HG02938 (cell line): ENCODE measurements around the gene CAMK2B.

Source experiments
- ATAC-seq: cut with Tn5 transposase; IDR thresholded peaks from one replicate; pipeline ENCODE4 v1.9.1; 2021; ENCODE audit warnings: mild to moderate bottlenecking, moderate library complexity; ENCODE audit not compliant: unreplicated experiment

The CAMK2B gene

GRCh38 chr7:44235066-44235465 lies 90.3 kb downstream of the CAMK2B start:
- no peak for ATAC-seq

GRCh38 chr7:44232901-44233715 lies 92.3 kb downstream of the CAMK2B start:
- ATAC-seq: no peak

GRCh38 chr7:44232396-44232795 lies 93.0 kb downstream of the CAMK2B start:
- no peak for ATAC-seq

- ATAC-seq: no peak
Measured at GRCh38 chr7:44231088-44231487, 94.3 kb downstream of the CAMK2B start.

GRCh38 chr7:44230286-44230685 lies 95.1 kb downstream of the CAMK2B start:
- no peak for ATAC-seq

- no peak for ATAC-seq
Measured at GRCh38 chr7:44229546-44230105, 95.8 kb downstream of the CAMK2B start.

GRCh38 chr7:44228571-44229350 lies 96.6 kb downstream of the CAMK2B start:
- ATAC-seq: no peak

GRCh38 chr7:44227911-44228310 lies 97.5 kb downstream of the CAMK2B start:
- ATAC-seq: no peak

- ATAC-seq: no peak
Measured at GRCh38 chr7:44226396-44226753, 99.0 kb downstream of the CAMK2B start.

- ATAC-seq: no peak
Measured at GRCh38 chr7:44225566-44226395, 99.6 kb downstream of the CAMK2B start.

GRCh38 chr7:44224974-44225565 lies 100.3 kb downstream of the CAMK2B start:
- ATAC-seq: no peak

- ATAC-seq: no peak
Measured at GRCh38 chr7:44224080-44224973, 101.1 kb downstream of the CAMK2B start.

- no peak for ATAC-seq
Measured at GRCh38 chr7:44223362-44224079, 101.9 kb downstream of the CAMK2B start.

GRCh38 chr7:44222776-44223261 lies 102.6 kb downstream of the CAMK2B start:
- no peak for ATAC-seq

GRCh38 chr7:44222074-44222473 lies 103.3 kb downstream of the CAMK2B start:
- ATAC-seq: no peak

GRCh38 chr7:44221231-44221791 lies 104.1 kb downstream of the CAMK2B start:
- no peak for ATAC-seq

- ATAC-seq: no peak
Measured at GRCh38 chr7:44220358-44221112, 104.9 kb downstream of the CAMK2B start.

- no peak for ATAC-seq
Measured at GRCh38 chr7:44220046-44220357, 105.4 kb downstream of the CAMK2B start.
